ENCODE results near the gene KDM2B. TPM values are rescaled to one million over a fixed set of nuclear protein-coding genes. Genes with fewer than 3 reads are reported as not detected.
A peak's percentile ranks its signal among the peaks of the same experiment; 100 is the strongest.

The KDM2B gene
- total RNA-seq, 1 experiment from 2014 or later, result 39.1 TPM

DNA sequence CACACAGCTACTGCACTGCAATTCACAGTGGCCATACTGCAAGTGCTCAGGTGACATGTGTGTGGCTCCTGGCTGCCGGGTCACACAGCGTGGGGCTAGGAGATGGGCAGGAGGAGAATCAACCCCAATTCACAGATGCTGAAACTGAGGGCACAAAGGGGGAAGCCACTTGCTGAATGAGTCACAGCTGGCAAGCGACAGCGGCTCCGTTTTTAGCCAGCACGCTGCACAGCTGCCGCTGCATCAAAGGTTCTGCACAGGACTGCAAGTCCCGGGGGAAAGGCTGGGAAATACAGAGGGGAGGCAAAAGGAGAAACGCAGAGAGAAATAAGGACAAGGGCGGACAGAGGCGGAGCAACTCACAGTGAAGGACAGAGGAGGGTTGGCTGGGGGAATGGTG lies 57.9 kb downstream of the KDM2B start:
- Histone ChIP-seq H3K9me3 (ENCODE audit: low read length) (no peaks in the 10 kb centered on the region), H4K20me1 (ENCODE audit: insufficient read depth, low read depth, low read length) (no peaks in the 10 kb centered on the region), H3K27ac (ENCODE audit: low read length) (peak overlapping the region; percentile 94), H3K4me3 (ENCODE audit: low read length) (peak overlapping the region; percentile 57; the same call in 1 of the 2 replicates), H3K4me1 (ENCODE audit: low read length) (peaks cover 38% of the 10 kb centered on the region), H3K79me2 (ENCODE audit: low read length) (peaks cover 20% of the 10 kb centered on the region; the same call in 1 of the 2 replicates), H3K36me3 (ENCODE audit: insufficient read depth, low read length) (peaks cover 25% of the 10 kb centered on the region), H3K27me3 (ENCODE audit: low read length) (no peaks in the 10 kb centered on the region), H3K4me2 (ENCODE audit: low read depth, low read length, poor library complexity, severe bottlenecking) (peak overlapping the region; percentile 63), H3K9me2 (replicated peaks; ENCODE audit: insufficient read depth, low read length) (no peaks in the 10 kb centered on the region), H2AFZ (ENCODE audit: low read length) (no peak overlapping the region), H3K9ac (ENCODE audit: low read length) (peak overlapping the region; percentile 72)
- DNase-seq, result peak; percentile 94

DNA sequence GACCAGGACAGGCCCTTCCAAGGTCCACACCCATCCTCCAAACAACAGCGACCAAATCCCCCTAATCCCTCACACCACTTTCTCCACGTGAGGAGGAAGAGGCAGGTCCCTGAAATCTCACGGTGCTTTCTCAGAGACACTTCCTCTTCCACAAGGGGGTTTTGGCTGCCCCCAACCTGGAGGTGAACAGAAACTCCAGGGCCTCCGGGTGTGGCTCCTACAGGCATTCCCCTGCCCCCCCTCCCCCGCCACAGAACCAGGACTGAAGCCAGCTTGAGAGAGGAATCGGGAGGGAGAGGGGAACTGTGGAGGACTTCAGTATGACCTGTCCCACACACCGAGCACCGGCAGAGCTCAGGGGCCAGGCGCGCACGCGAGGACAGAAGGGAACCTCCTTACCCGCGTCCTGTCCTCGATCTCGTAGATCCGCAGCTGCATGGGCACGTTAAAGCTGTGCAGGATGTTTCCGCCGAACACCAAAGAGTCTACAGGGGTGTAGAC lies 60.2 kb downstream of the KDM2B start:
- no peak for DNase-seq
- Histone ChIP-seq H3K4me2 (ENCODE audit: low read depth, low read length, poor library complexity, severe bottlenecking) (no peak overlapping the region), H3K9ac (ENCODE audit: low read length) (no peak overlapping the region)

DNA sequence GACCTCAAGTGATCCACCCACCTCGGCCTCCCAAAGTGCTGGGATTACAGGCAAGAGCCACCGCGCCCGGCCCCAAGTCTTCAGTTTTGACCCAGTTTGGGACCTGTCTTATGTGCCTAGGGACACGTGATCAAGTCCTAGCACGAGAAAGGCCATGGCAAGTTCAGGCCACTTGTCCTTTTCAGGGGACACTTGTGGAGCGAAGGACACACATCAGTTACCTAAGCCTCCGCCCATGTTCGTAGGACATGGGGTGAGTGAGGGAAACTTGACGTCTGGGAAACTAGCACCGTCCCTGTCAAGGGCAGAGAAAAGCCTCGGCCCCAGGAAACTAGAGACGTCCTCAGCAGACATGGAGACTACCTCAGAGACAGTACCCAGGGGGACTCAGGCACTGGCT lies 60.7 kb downstream of the KDM2B start:
- H4K20me1 ChIP-seq (ENCODE audit: insufficient read depth, low read depth, low read length), result no peaks in the 10 kb centered on the region
- no peak overlapping the region for H3K4me2 ChIP-seq (ENCODE audit: low read depth, low read length, poor library complexity, severe bottlenecking)
- no peaks in the 10 kb centered on the region for H3K9me2 ChIP-seq (replicated peaks; ENCODE audit: insufficient read depth, low read length)
- H3K27ac ChIP-seq (ENCODE audit: low read length), result no peak overlapping the region
- H3K4me1 ChIP-seq (ENCODE audit: low read length), result peaks cover 26% of the 10 kb centered on the region
- peaks cover 18% of the 10 kb centered on the region for H3K79me2 ChIP-seq (ENCODE audit: low read length)
- no peak for DNase-seq
- no peak overlapping the region for H2AFZ ChIP-seq (ENCODE audit: low read length)
- H3K9ac ChIP-seq (ENCODE audit: low read length), result no peak overlapping the region
- peaks cover 41% of the 10 kb centered on the region for H3K36me3 ChIP-seq (ENCODE audit: insufficient read depth, low read length)
- no peak overlapping the region for H3K4me3 ChIP-seq (ENCODE audit: low read length)
- H3K27me3 ChIP-seq (ENCODE audit: low read length), result no peaks in the 10 kb centered on the region
- peaks cover 5% of the 10 kb centered on the region for H3K9me3 ChIP-seq (ENCODE audit: low read length)

More for the DNA sequence above, 60.2 kb downstream of the KDM2B start:
- Histone ChIP-seq H3K27ac (ENCODE audit: low read length) (no peak overlapping the region), H3K4me1 (ENCODE audit: low read length) (peaks cover 32% of the 10 kb centered on the region), H3K27me3 (ENCODE audit: low read length) (no peaks in the 10 kb centered on the region), H3K36me3 (ENCODE audit: insufficient read depth, low read length) (peaks cover 39% of the 10 kb centered on the region), H4K20me1 (ENCODE audit: insufficient read depth, low read depth, low read length) (no peaks in the 10 kb centered on the region), H3K9me3 (ENCODE audit: low read length) (peaks cover 3% of the 10 kb centered on the region), H2AFZ (ENCODE audit: low read length) (no peak overlapping the region), H3K79me2 (ENCODE audit: low read length) (peaks cover 17% of the 10 kb centered on the region), H3K9me2 (replicated peaks; ENCODE audit: insufficient read depth, low read length) (no peaks in the 10 kb centered on the region), H3K4me3 (ENCODE audit: low read length) (no peak overlapping the region)

DNA sequence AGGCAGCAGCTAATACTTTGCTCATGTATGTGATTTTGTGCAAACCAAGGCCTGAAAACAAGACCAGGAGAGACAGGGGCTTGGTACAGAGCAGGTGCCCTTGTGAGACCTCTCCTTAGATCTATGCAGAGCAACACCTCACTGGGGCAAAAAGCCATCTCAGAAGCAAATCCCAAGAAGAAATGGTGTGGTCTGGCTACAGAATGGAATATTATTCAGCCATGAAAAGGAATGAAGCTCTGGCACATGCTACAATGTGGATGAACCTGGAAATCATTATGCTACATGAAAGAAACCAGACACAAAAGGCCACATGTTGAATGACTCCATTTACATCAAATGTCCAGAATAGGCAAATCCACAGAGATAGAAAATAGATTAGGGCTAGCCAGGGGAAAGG lies 61.6 kb downstream of the KDM2B start:
- no peak for DNase-seq
- Histone ChIP-seq H2AFZ (ENCODE audit: low read length) (no peak overlapping the region), H3K27me3 (ENCODE audit: low read length) (no peaks in the 10 kb centered on the region), H3K79me2 (ENCODE audit: low read length) (peaks cover 18% of the 10 kb centered on the region), H3K4me2 (ENCODE audit: low read depth, low read length, poor library complexity, severe bottlenecking) (no peak overlapping the region), H4K20me1 (ENCODE audit: insufficient read depth, low read depth, low read length) (no peaks in the 10 kb centered on the region), H3K4me3 (ENCODE audit: low read length) (no peak overlapping the region), H3K9me2 (replicated peaks; ENCODE audit: insufficient read depth, low read length) (no peaks in the 10 kb centered on the region), H3K27ac (ENCODE audit: low read length) (no peak overlapping the region), H3K36me3 (ENCODE audit: insufficient read depth, low read length) (peaks cover 41% of the 10 kb centered on the region), H3K9me3 (ENCODE audit: low read length) (peaks cover 5% of the 10 kb centered on the region), H3K4me1 (ENCODE audit: low read length) (peaks cover 22% of the 10 kb centered on the region), H3K9ac (ENCODE audit: low read length) (no peak overlapping the region)

DNA sequence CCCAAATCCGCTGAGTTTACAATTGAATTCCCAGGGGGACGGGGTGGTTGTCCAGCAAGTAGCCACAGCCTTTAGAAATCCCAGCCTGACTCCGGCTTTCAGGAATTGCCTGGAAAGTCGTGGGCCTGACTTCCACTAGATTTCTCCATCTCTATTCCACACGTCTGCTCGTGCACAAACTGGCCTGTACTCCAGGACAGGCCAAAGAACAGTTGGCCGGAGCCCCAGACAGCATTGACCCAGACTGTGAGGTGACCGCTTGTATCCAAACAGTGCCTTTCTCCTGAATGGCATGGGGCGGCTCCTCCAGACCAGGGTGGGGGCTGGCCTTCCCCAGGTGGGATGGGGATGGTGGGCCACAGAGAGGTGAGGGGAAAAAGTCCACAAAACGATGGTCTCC lies 62.2 kb downstream of the KDM2B start:
- peaks cover 18% of the 10 kb centered on the region for H3K79me2 ChIP-seq (ENCODE audit: low read length)
- H3K27ac ChIP-seq (ENCODE audit: low read length), result no peak overlapping the region

DNA sequence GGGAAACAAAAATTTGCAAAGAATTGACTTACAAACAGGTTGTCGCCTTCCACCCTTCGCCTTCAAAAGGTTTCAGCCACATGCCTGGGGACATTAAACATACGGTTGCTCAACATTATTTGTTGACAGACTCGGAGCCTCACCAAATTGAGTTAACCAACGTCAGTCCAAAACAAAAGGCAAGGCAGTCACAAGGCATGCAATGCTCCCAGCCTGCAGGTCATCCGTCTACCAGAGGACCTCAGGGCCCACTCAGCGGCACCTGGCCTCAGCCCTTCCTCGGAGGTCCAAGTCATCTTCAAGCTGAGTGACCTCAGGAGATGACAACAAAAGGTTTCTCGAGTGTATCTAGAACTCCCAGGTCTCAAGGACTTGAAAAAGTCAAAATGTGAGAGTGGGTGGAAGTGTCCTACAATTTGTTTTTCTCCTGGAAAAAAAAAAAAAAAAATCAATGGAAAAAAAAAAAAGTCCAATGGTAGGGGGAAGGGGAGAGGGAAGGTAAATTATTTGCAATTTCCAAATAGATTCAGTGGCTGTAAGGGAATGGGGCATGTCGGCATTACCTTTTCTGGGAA lies 64.3 kb downstream of the KDM2B start:
- peaks cover 45% of the 10 kb centered on the region for H3K36me3 ChIP-seq (ENCODE audit: insufficient read depth, low read length)
- no peak overlapping the region for H2AFZ ChIP-seq (ENCODE audit: low read length)
- H3K4me2 ChIP-seq (ENCODE audit: low read depth, low read length, poor library complexity, severe bottlenecking), result no peak overlapping the region
- DNase-seq, result no peak
- H3K27ac ChIP-seq (ENCODE audit: low read length), result no peak overlapping the region
- H3K4me1 ChIP-seq (ENCODE audit: low read length), result peaks cover 12% of the 10 kb centered on the region
- no peaks in the 10 kb centered on the region for H4K20me1 ChIP-seq (ENCODE audit: insufficient read depth, low read depth, low read length)
- H3K9me3 ChIP-seq (ENCODE audit: low read length), result peaks cover 5% of the 10 kb centered on the region
- peaks cover 15% of the 10 kb centered on the region for H3K79me2 ChIP-seq (ENCODE audit: low read length)
- no peak overlapping the region for H3K9ac ChIP-seq (ENCODE audit: low read length)
- H3K9me2 ChIP-seq (replicated peaks; ENCODE audit: insufficient read depth, low read length), result no peaks in the 10 kb centered on the region
- H3K4me3 ChIP-seq (ENCODE audit: low read length), result no peak overlapping the region
- H3K27me3 ChIP-seq (ENCODE audit: low read length), result no peaks in the 10 kb centered on the region

More for the DNA sequence above, 62.2 kb downstream of the KDM2B start:
- Histone ChIP-seq H3K9me2 (replicated peaks; ENCODE audit: insufficient read depth, low read length) (no peaks in the 10 kb centered on the region), H3K9ac (ENCODE audit: low read length) (no peak overlapping the region), H2AFZ (ENCODE audit: low read length) (no peak overlapping the region), H3K4me2 (ENCODE audit: low read depth, low read length, poor library complexity, severe bottlenecking) (no peak overlapping the region), H3K9me3 (ENCODE audit: low read length) (peaks cover 5% of the 10 kb centered on the region), H3K36me3 (ENCODE audit: insufficient read depth, low read length) (peaks cover 41% of the 10 kb centered on the region), H3K27me3 (ENCODE audit: low read length) (no peaks in the 10 kb centered on the region), H3K4me1 (ENCODE audit: low read length) (peaks cover 22% of the 10 kb centered on the region), H4K20me1 (ENCODE audit: insufficient read depth, low read depth, low read length) (no peaks in the 10 kb centered on the region), H3K4me3 (ENCODE audit: low read length) (no peak overlapping the region)
- DNase-seq, result no peak

DNA sequence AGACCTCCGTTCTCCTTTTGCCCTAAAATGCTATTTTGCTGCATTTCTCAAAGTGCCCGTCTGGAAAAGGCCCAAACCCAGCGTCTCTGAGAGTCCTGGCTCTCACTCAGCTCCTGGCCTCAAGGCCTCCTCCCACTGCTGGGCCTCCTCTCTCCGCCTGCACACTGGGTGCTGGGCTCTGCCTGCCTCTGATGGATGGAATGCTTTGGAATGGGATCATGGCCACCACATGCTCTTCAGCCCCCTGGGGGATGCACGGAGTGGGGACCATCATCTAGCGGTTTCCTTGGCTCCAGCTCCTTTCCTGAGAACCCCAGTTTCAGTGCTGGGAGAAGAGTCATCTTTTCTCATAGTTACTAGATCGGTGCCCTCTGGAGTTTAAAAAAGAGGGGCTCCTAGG lies 65.2 kb downstream of the KDM2B start:
- no peak overlapping the region for H3K4me3 ChIP-seq (ENCODE audit: low read length)

DNA sequence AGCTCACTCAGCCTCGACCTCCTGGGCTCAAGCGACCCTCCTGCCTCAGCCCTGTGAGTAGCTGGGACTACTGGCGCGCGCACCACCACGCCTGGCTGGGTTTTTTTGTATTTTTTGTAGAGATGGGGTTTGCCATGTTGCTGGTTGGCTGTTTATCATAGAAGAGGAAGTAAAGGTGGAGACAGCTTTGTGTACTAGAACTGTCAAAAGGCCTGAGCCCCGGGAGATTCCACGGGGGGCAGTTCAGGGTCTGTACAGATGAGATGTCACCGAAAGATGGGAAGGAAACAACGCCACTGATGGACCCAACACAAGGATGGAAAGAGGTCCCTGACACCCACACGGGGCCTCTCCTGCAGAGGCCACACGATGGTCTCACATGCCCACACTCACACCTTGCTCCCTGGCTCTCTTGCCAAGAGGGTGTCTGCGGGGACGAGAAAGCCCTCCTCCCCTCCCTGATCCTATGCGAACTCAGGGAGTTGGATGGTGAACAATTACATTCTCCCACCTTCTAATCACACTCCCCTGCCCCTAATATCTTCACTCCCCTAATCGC lies 66.6 kb downstream of the KDM2B start:
- peak; percentile 83 for DNase-seq
- Histone ChIP-seq H3K9me2 (replicated peaks; ENCODE audit: insufficient read depth, low read length) (no peaks in the 10 kb centered on the region), H3K27ac (ENCODE audit: low read length) (peak overlapping the region; percentile 84), H4K20me1 (ENCODE audit: insufficient read depth, low read depth, low read length) (no peaks in the 10 kb centered on the region), H2AFZ (ENCODE audit: low read length) (no peak overlapping the region), H3K9ac (ENCODE audit: low read length) (peak overlapping the region; percentile 56), H3K27me3 (ENCODE audit: low read length) (no peaks in the 10 kb centered on the region), H3K79me2 (ENCODE audit: low read length) (peaks cover 15% of the 10 kb centered on the region), H3K36me3 (ENCODE audit: insufficient read depth, low read length) (peaks cover 35% of the 10 kb centered on the region), H3K4me3 (ENCODE audit: low read length) (peak overlapping the region; percentile 50; the same call in 1 of the 2 replicates), H3K4me2 (ENCODE audit: low read depth, low read length, poor library complexity, severe bottlenecking) (peak overlapping the region; percentile 66), H3K9me3 (ENCODE audit: low read length) (peaks cover 5% of the 10 kb centered on the region), H3K4me1 (ENCODE audit: low read length) (peaks cover 12% of the 10 kb centered on the region)

More for the DNA sequence above, 65.2 kb downstream of the KDM2B start:
- H3K27ac ChIP-seq (ENCODE audit: low read length), result no peak overlapping the region
- no peaks in the 10 kb centered on the region for H3K27me3 ChIP-seq (ENCODE audit: low read length)
- H2AFZ ChIP-seq (ENCODE audit: low read length), result no peak overlapping the region
- H3K9me2 ChIP-seq (replicated peaks; ENCODE audit: insufficient read depth, low read length), result no peaks in the 10 kb centered on the region
- peaks cover 45% of the 10 kb centered on the region for H3K36me3 ChIP-seq (ENCODE audit: insufficient read depth, low read length)
- H3K9me3 ChIP-seq (ENCODE audit: low read length), result peaks cover 5% of the 10 kb centered on the region
- H3K4me2 ChIP-seq (ENCODE audit: low read depth, low read length, poor library complexity, severe bottlenecking), result no peak overlapping the region
- DNase-seq, result no peak
- H4K20me1 ChIP-seq (ENCODE audit: insufficient read depth, low read depth, low read length), result no peaks in the 10 kb centered on the region
- H3K4me1 ChIP-seq (ENCODE audit: low read length), result peaks cover 12% of the 10 kb centered on the region
- no peak overlapping the region for H3K9ac ChIP-seq (ENCODE audit: low read length)
- peaks cover 15% of the 10 kb centered on the region for H3K79me2 ChIP-seq (ENCODE audit: low read length)

Data from Karpas-422 (cell line).